ENCODE measurements around the gene MYH15. TPM values are rescaled to one million over a fixed set of nuclear protein-coding genes. Genes with fewer than 3 reads are reported as not detected.
"Not testable (repeated sequence)": the region's sequence is repeated elsewhere in the genome, so short reads cannot be mapped to it uniquely, and the experiment has no call there.

Gene MYH15
- total RNA-seq, 1 donor from 2014 or later: 0.41 TPM

GRCh38 chr3:108393128-108393900 lies 117.1 kb downstream of the MYH15 start:
- no peak for FAIRE-seq

GRCh38 chr3:108391917-108392593 lies 118.3 kb downstream of the MYH15 start:
- FAIRE-seq (no peak), DNase-seq (ENCODE audit: low spot score in 2 of 2) (no peak)

More at GRCh38 chr3:108393128-108393900, 117.1 kb downstream of the MYH15 start:
- no peak for DNase-seq (ENCODE audit: low spot score in 2 of 2)

GRCh38 chr3:108389372-108389771 lies 121.0 kb downstream of the MYH15 start:
- no peak for FAIRE-seq

GRCh38 chr3:108388136-108389132 lies 122.0 kb downstream of the MYH15 start:
- DNase-seq (ENCODE audit: low spot score in 2 of 2) (no peak), FAIRE-seq (no peak)

More at GRCh38 chr3:108389372-108389771, 121.0 kb downstream of the MYH15 start:
- no peak for DNase-seq (ENCODE audit: low spot score in 2 of 2)

- FAIRE-seq: no peak
These were observed 123.3 kb downstream of the MYH15 start for GRCh38 chr3:108387063-108387462.

GRCh38 chr3:108383306-108383705 lies 127.1 kb downstream of the MYH15 start:
- no peak for DNase-seq (ENCODE audit: low spot score in 2 of 2)
- FAIRE-seq: no peak

More at GRCh38 chr3:108387063-108387462, 123.3 kb downstream of the MYH15 start:
- no peak for DNase-seq (ENCODE audit: low spot score in 2 of 2)

- no peak for FAIRE-seq
- DNase-seq (ENCODE audit: low spot score in 2 of 2): no peak
These were observed 128.8 kb downstream of the MYH15 start for GRCh38 chr3:108381529-108382140.

GRCh38 chr3:108380128-108380795 lies 130.1 kb downstream of the MYH15 start:
- no peak for DNase-seq (ENCODE audit: low spot score in 2 of 2)
- no peak for FAIRE-seq

- not testable (repeated sequence) for DNase-seq (ENCODE audit: low spot score in 2 of 2); FAIRE-seq
These were observed 131.4 kb downstream of the MYH15 start for GRCh38 chr3:108378952-108379342.

GRCh38 chr3:108378153-108378951 lies 132.0 kb downstream of the MYH15 start:
- FAIRE-seq (no peak), DNase-seq (ENCODE audit: low spot score in 2 of 2) (no peak)

GRCh38 chr3:108377384-108377783 lies 133.0 kb downstream of the MYH15 start:
- no peak for FAIRE-seq

GRCh38 chr3:108376026-108376425 lies 134.4 kb downstream of the MYH15 start:
- FAIRE-seq (no peak), DNase-seq (ENCODE audit: low spot score in 2 of 2) (no peak)

More at GRCh38 chr3:108377384-108377783, 133.0 kb downstream of the MYH15 start:
- no peak for DNase-seq (ENCODE audit: low spot score in 2 of 2)

- no peak for FAIRE-seq
- DNase-seq (ENCODE audit: low spot score in 2 of 2): no peak
These were observed 151.4 kb downstream of the MYH15 start for GRCh38 chr3:108359011-108359410.

- no peak for FAIRE-seq
- DNase-seq (ENCODE audit: low spot score in 2 of 2): no peak
These were observed 153.4 kb downstream of the MYH15 start for GRCh38 chr3:108357042-108357441.

- FAIRE-seq: no peak
- no peak for DNase-seq (ENCODE audit: low spot score in 2 of 2)
These were observed 155.8 kb downstream of the MYH15 start for GRCh38 chr3:108354562-108354961.

- DNase-seq (ENCODE audit: low spot score in 2 of 2) (no peak), FAIRE-seq (no peak)
These were observed 158.2 kb downstream of the MYH15 start for GRCh38 chr3:108352176-108352575.

GRCh38 chr3:108346301-108347227 lies 163.8 kb downstream of the MYH15 start:
- FAIRE-seq (no peak), DNase-seq (ENCODE audit: low spot score in 2 of 2) (no peak)

All from frontal cortex (tissue), 4 donors.